Forelimb muscle (tissue), 1 donor: ENCODE results near the gene TRIM14. TPM values are rescaled to one million over a fixed set of nuclear protein-coding genes. Genes with fewer than 3 reads are reported as not detected.

Experiments
- DNase-seq: peaks from one replicate; pipeline ENCODE4 v3.0.0-alpha.2; 2013; ENCODE audit warnings: low read depth
- polyA plus RNA-seq: library from polyadenylated mRNA; unstranded; fragments of 120-200 nt; gene quantifications from one replicate; pipeline ENCODE4 v1.2.1, GENCODE V29; 2013; ENCODE audit not compliant: insufficient read length

Gene TRIM14
- 1.0 TPM for polyA plus RNA-seq

- DNase-seq: no peak
Measured at GRCh38 chr9:98118640-98119601, at the start of gene TRIM14. Gene TRIM14, minus strand, starts transcription at chr9:98119222. Its CDS starts 34 bp downstream, at chr9:98119188.

GRCh38 chr9:98168153-98168780 lies 49.2 kb upstream of the TRIM14 start:
- no peak for DNase-seq

GRCh38 chr9:98164912-98165311 lies 45.9 kb upstream of the TRIM14 start:
- DNase-seq: no peak

- no peak for DNase-seq
Measured at GRCh38 chr9:98162613-98163012, 43.6 kb upstream of the TRIM14 start.

GRCh38 chr9:98161851-98162250 lies 42.8 kb upstream of the TRIM14 start:
- DNase-seq: no peak

GRCh38 chr9:98159790-98160189 lies 40.8 kb upstream of the TRIM14 start:
- no peak for DNase-seq

- no peak for DNase-seq
Measured at GRCh38 chr9:98159301-98159700, 40.3 kb upstream of the TRIM14 start.

- DNase-seq: no peak
Measured at GRCh38 chr9:98158071-98158831, 39.2 kb upstream of the TRIM14 start.

- no peak for DNase-seq
Measured at GRCh38 chr9:98157372-98157771, 38.4 kb upstream of the TRIM14 start.

- no peak for DNase-seq
Measured at GRCh38 chr9:98154678-98155077, 35.7 kb upstream of the TRIM14 start.

- DNase-seq: no peak
Measured at GRCh38 chr9:98152526-98152925, 33.5 kb upstream of the TRIM14 start.

GRCh38 chr9:98150721-98151120 lies 31.7 kb upstream of the TRIM14 start:
- DNase-seq: no peak

GRCh38 chr9:98150164-98150563 lies 31.1 kb upstream of the TRIM14 start:
- DNase-seq: no peak

- DNase-seq: no peak
Measured at GRCh38 chr9:98149422-98149821, 30.4 kb upstream of the TRIM14 start.

GRCh38 chr9:98148486-98148885 lies 29.5 kb upstream of the TRIM14 start:
- no peak for DNase-seq

- DNase-seq: no peak
Measured at GRCh38 chr9:98147582-98147981, 28.6 kb upstream of the TRIM14 start.

- DNase-seq: no peak
Measured at GRCh38 chr9:98146101-98146991, 27.3 kb upstream of the TRIM14 start.

GRCh38 chr9:98144631-98145030 lies 25.6 kb upstream of the TRIM14 start:
- DNase-seq: no peak

- no peak for DNase-seq
Measured at GRCh38 chr9:98144076-98144475, 25.1 kb upstream of the TRIM14 start.

- DNase-seq: no peak
Measured at GRCh38 chr9:98142925-98143481, 24.0 kb upstream of the TRIM14 start.
